ENCODE results near the gene NXPH1.

Gene NXPH1

GRCh38 chr7:8699875-8700624, 266.6 kb downstream of the NXPH1 start:
- no peaks in the 10 kb centered on the region for H3K36me3 ChIP-seq (ENCODE audit: control insufficient read depth, low read length)
- no peaks in the 10 kb centered on the region for H3K9me3 ChIP-seq (ENCODE audit: control insufficient read depth, insufficient read depth, low read length)
- no peaks in the 10 kb centered on the region for H3F3A ChIP-seq (ENCODE audit: control insufficient read depth, insufficient read depth)
- no peak overlapping the region for H3K4me3 ChIP-seq (ENCODE audit: low read length)
- no peak overlapping the region for H3K27ac ChIP-seq (ENCODE audit: low read depth, low read length)
- H3K79me2 ChIP-seq (ENCODE audit: control insufficient read depth, low read length): no peaks in the 10 kb centered on the region
- H3K4me2 ChIP-seq (ENCODE audit: low read length): no peak overlapping the region
- no peaks in the 10 kb centered on the region for H4K20me1 ChIP-seq (ENCODE audit: control insufficient read depth, insufficient read depth, low read depth, low read length)
- no peaks in the 10 kb centered on the region for H3K4me1 ChIP-seq (ENCODE audit: control insufficient read depth, low read length)
- TF ChIP-seq CTCF (IDR thresholded peaks at IDR 0.05; ENCODE audit: low read depth, low read length, poor library complexity, severe bottlenecking) (no peak), EZH2phosphoT487 (IDR thresholded peaks at IDR 0.05; ENCODE audit: borderline replicate concordance, low read length) (no peak)
- H3K27me3 ChIP-seq (ENCODE audit: control insufficient read depth, low read length): no peaks in the 10 kb centered on the region
- no peaks in the 10 kb centered on the region for H3K9me2 ChIP-seq (replicated peaks; ENCODE audit: control insufficient read depth, low read length)

DNA sequence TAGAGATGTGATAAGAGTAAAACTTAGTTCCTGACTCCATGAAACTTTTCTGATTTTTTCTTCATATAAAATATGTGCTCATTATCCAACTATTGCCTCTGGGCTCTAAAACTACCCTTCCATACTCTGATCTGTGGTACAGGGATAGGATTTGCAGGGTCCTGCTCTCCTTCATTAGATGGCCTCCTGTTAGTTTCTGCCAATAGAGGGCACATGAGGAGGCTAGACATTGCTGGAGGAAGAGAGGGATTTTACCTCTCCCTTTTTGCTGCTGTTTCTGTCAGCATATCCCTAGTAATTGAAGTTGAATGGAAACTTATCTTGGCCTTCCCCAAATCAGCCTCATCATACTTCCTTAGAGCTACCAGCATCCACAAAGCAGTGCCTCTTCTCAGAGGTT, 269.4 kb downstream of the NXPH1 start:
- Histone ChIP-seq H3K9me2 (replicated peaks; ENCODE audit: control insufficient read depth, low read length) (no peaks in the 10 kb centered on the region), H3K36me3 (ENCODE audit: control insufficient read depth, low read length) (no peaks in the 10 kb centered on the region), H4K20me1 (ENCODE audit: control insufficient read depth, insufficient read depth, low read depth, low read length) (no peaks in the 10 kb centered on the region), H3K27me3 (ENCODE audit: control insufficient read depth, low read length) (no peaks in the 10 kb centered on the region), H3K9me3 (ENCODE audit: control insufficient read depth, insufficient read depth, low read length) (no peaks in the 10 kb centered on the region), H3K4me2 (ENCODE audit: low read length) (no peak overlapping the region), H3F3A (ENCODE audit: control insufficient read depth, insufficient read depth) (no peaks in the 10 kb centered on the region), H3K4me1 (ENCODE audit: control insufficient read depth, low read length) (no peaks in the 10 kb centered on the region), H3K4me3 (ENCODE audit: low read length) (no peak overlapping the region), H3K27ac (ENCODE audit: low read depth, low read length) (no peak overlapping the region), H3K79me2 (ENCODE audit: control insufficient read depth, low read length) (no peaks in the 10 kb centered on the region)
- TF ChIP-seq EZH2phosphoT487 (IDR thresholded peaks at IDR 0.05; ENCODE audit: borderline replicate concordance, low read length) (no peak), CTCF (IDR thresholded peaks at IDR 0.05; ENCODE audit: low read depth, low read length, poor library complexity, severe bottlenecking) (no peak)

- Histone ChIP-seq H3K4me2 (ENCODE audit: low read length) (no peak overlapping the region), H3K4me3 (ENCODE audit: low read length) (no peak overlapping the region), H3K36me3 (ENCODE audit: control insufficient read depth, low read length) (no peaks in the 10 kb centered on the region), H3K27me3 (ENCODE audit: control insufficient read depth, low read length) (no peaks in the 10 kb centered on the region), H3K9me3 (ENCODE audit: control insufficient read depth, insufficient read depth, low read length) (no peaks in the 10 kb centered on the region), H3K79me2 (ENCODE audit: control insufficient read depth, low read length) (no peaks in the 10 kb centered on the region), H3F3A (ENCODE audit: control insufficient read depth, insufficient read depth) (no peaks in the 10 kb centered on the region), H3K9me2 (replicated peaks; ENCODE audit: control insufficient read depth, low read length) (no peaks in the 10 kb centered on the region), H3K27ac (ENCODE audit: low read depth, low read length) (no peak overlapping the region), H4K20me1 (ENCODE audit: control insufficient read depth, insufficient read depth, low read depth, low read length) (no peaks in the 10 kb centered on the region), H3K4me1 (ENCODE audit: control insufficient read depth, low read length) (no peaks in the 10 kb centered on the region)
- no peak for TF ChIP-seq EZH2phosphoT487 (IDR thresholded peaks at IDR 0.05; ENCODE audit: borderline replicate concordance, low read length)
- no peak for TF ChIP-seq CTCF (IDR thresholded peaks at IDR 0.05; ENCODE audit: low read depth, low read length, poor library complexity, severe bottlenecking)
Observed at GRCh38 chr7:8710124-8710523, 276.7 kb downstream of the NXPH1 start.
